ENCODE results near the gene STOX2.

The STOX2 gene

GRCh38 chr4:184066584-184067300, 161.6 kb downstream of the STOX2 start:
- H3K27me3 ChIP-seq (ENCODE audit: control insufficient read depth in 1 of 2, insufficient read depth in 2 of 2, low read length in 2 of 2), result no peaks in the 10 kb centered on the region
- no peaks in the 10 kb centered on the region for H3K9me3 ChIP-seq (ENCODE audit: low read length)
- H3K27ac ChIP-seq (ENCODE audit: low read depth, low read length), result no peak overlapping the region
- H3K4me3 ChIP-seq (ENCODE audit: low read depth in 1 of 2, low read length in 2 of 2), result no peak overlapping the region
- H3K36me3 ChIP-seq (ENCODE audit: insufficient read depth, low read length), result no peaks in the 10 kb centered on the region
- H3K9ac ChIP-seq (ENCODE audit: low read length), result no peak overlapping the region
- H3K4me1 ChIP-seq (ENCODE audit: insufficient read depth, low read length), result no peaks in the 10 kb centered on the region

DNA sequence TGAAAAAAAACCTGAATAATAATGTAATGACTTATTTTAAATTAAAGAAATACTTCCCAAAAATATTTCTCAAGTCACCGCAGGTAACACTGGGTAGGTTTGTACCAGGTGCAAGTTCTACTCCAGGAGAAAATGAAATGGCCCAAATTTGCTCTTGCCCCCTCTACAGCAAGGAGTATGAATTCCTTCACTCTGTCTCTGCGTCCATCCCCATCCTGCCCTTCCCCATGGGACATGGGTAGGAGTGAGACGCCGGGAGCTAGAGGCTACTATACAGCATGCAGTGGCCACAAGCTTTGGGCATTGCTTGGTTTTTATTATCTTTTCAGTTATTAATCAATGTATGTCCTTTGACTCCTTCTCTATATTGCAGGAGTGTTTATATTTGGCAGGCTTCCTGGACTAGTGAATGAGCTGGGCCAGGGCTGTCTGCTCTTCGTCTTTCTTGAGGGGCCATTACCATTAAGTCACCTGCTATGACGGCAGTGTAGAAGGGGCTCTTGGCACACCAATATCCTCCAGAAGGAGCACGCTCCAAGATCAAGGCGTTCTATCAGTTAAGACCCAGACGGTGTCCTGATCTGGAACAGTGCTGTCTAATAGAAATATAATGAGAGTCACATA, 162.9 kb downstream of the STOX2 start:
- Histone ChIP-seq H3K9me3 (ENCODE audit: low read length) (no peaks in the 10 kb centered on the region), H3K4me1 (ENCODE audit: insufficient read depth, low read length) (no peaks in the 10 kb centered on the region), H3K9ac (ENCODE audit: low read length) (no peak overlapping the region), H3K27me3 (ENCODE audit: control insufficient read depth in 1 of 2, insufficient read depth in 2 of 2, low read length in 2 of 2) (no peaks in the 10 kb centered on the region), H3K27ac (ENCODE audit: low read depth, low read length) (no peak overlapping the region), H3K4me3 (ENCODE audit: low read depth in 1 of 2, low read length in 2 of 2) (no peak overlapping the region), H3K36me3 (ENCODE audit: insufficient read depth, low read length) (no peaks in the 10 kb centered on the region)
